DOHH2 (cell line): ENCODE data around the gene SLC17A5.

Experiments
- H3F3A ChIP-seq: fragments of 200-600 bp; sonication (generic), shearing (Covaris generic); 2 replicates; pipeline ENCODE4 v1.6.0; 2016; ENCODE audit warnings: antibody characterized with exemption, mild to moderate bottlenecking; ENCODE audit not compliant: control insufficient read depth, insufficient read depth
- H3K27ac ChIP-seq: fragments of 200-600 bp; sonication (generic); 2 replicates; pipeline ENCODE4 v1.5.1; 2014; ENCODE audit warnings: low read depth, mild to moderate bottlenecking, low read length, moderate library complexity
- H3K27me3 ChIP-seq: fragments of 200-600 bp; sonication (generic); 2 replicates; pipeline ENCODE4 v1.6.1; 2014; ENCODE audit warnings: mild to moderate bottlenecking, low read length, mixed read lengths; ENCODE audit not compliant: control insufficient read depth
- H3K36me3 ChIP-seq: fragments of 200-600 bp; sonication (generic); 2 replicates; pipeline ENCODE4 v1.6.1; 2014; ENCODE audit warnings: mild to moderate bottlenecking, low read length, moderate library complexity, mixed read lengths; ENCODE audit not compliant: control insufficient read depth
- H3K4me1 ChIP-seq: fragments of 200-600 bp; sonication (generic); 2 replicates; pipeline ENCODE4 v1.6.1; 2014; ENCODE audit warnings: mild to moderate bottlenecking, low read length, mixed read lengths; ENCODE audit not compliant: control insufficient read depth
- H3K4me2 ChIP-seq: fragments of 200-600 bp; sonication (generic); 2 replicates; pipeline ENCODE4 v1.6.0; 2014; ENCODE audit warnings: mild to moderate bottlenecking, low read length, moderate library complexity
- H3K4me3 ChIP-seq: fragments of 200-600 bp; sonication (generic); 2 replicates; pipeline ENCODE4 v1.5.1; 2014; ENCODE audit warnings: mild to moderate bottlenecking, low read length, mixed read lengths
- H3K79me2 ChIP-seq: fragments of 200-600 bp; sonication (generic); 2 replicates; pipeline ENCODE4 v1.6.1; 2014; ENCODE audit warnings: mild to moderate bottlenecking, low read length, mixed read lengths; ENCODE audit not compliant: control insufficient read depth
- H3K9me2 ChIP-seq: fragments of 200-600 bp; sonication (generic); replicated peaks from 2 replicates; pipeline ENCODE4 v1.6.1; 2014; ENCODE audit warnings: mild to moderate bottlenecking, low read length, mixed read lengths; ENCODE audit not compliant: control insufficient read depth
- H3K9me3 ChIP-seq: fragments of 200-600 bp; sonication (generic); 2 replicates; pipeline ENCODE4 v1.6.1; 2014; ENCODE audit warnings: antibody characterized with exemption, low read length, mixed read lengths; ENCODE audit not compliant: control insufficient read depth, insufficient read depth
- H4K20me1 ChIP-seq: fragments of 200-600 bp; sonication (generic); 2 replicates; pipeline ENCODE4 v1.6.0; 2014; ENCODE audit warnings: low read depth, mild to moderate bottlenecking, antibody characterized with exemption, low read length, moderate library complexity; ENCODE audit not compliant: control insufficient read depth, insufficient read depth
- EZH2phosphoT487 ChIP-seq: fragments of 200-600 bp; sonication (generic); IDR thresholded peaks from 2 replicates; pipeline ENCODE4 v1.6.1; 2017; ENCODE audit warnings: borderline replicate concordance, mild to moderate bottlenecking, antibody characterized with exemption, low read length, moderate library complexity, mixed read lengths
- TF ChIP-seq, protein P1 (sequence below): fragments of 200-600 bp; sonication (generic); IDR thresholded peaks from one replicate; pipeline ENCODE4 v1.5.1; 2014; ENCODE audit warnings: antibody characterized with exemption, mild to moderate bottlenecking, low read depth, low read length; ENCODE audit not compliant: poor library complexity, severe bottlenecking

The SLC17A5 gene

GRCh38 chr6:73548458-73549446 is 105.0 kb downstream of the SLC17A5 start:
- H3K4me1 ChIP-seq: peaks cover 8% of the 10 kb centered on the region
- H3K27ac ChIP-seq: no peak overlapping the region
- H3K4me2 ChIP-seq: no peak overlapping the region
- H3K9me3 ChIP-seq: no peaks in the 10 kb centered on the region
- H3K9me2 ChIP-seq: no peaks in the 10 kb centered on the region
- no peak overlapping the region for H3K4me3 ChIP-seq
- no peaks in the 10 kb centered on the region for H3K27me3 ChIP-seq
- no peaks in the 10 kb centered on the region for H3K36me3 ChIP-seq
- H4K20me1 ChIP-seq: no peaks in the 10 kb centered on the region
- TF ChIP-seq EZH2phosphoT487: no peak
- TF ChIP-seq, protein P1, sequence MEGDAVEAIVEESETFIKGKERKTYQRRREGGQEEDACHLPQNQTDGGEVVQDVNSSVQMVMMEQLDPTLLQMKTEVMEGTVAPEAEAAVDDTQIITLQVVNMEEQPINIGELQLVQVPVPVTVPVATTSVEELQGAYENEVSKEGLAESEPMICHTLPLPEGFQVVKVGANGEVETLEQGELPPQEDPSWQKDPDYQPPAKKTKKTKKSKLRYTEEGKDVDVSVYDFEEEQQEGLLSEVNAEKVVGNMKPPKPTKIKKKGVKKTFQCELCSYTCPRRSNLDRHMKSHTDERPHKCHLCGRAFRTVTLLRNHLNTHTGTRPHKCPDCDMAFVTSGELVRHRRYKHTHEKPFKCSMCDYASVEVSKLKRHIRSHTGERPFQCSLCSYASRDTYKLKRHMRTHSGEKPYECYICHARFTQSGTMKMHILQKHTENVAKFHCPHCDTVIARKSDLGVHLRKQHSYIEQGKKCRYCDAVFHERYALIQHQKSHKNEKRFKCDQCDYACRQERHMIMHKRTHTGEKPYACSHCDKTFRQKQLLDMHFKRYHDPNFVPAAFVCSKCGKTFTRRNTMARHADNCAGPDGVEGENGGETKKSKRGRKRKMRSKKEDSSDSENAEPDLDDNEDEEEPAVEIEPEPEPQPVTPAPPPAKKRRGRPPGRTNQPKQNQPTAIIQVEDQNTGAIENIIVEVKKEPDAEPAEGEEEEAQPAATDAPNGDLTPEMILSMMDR: no peak
- no peaks in the 10 kb centered on the region for H3F3A ChIP-seq
- H3K79me2 ChIP-seq: no peaks in the 10 kb centered on the region

DNA sequence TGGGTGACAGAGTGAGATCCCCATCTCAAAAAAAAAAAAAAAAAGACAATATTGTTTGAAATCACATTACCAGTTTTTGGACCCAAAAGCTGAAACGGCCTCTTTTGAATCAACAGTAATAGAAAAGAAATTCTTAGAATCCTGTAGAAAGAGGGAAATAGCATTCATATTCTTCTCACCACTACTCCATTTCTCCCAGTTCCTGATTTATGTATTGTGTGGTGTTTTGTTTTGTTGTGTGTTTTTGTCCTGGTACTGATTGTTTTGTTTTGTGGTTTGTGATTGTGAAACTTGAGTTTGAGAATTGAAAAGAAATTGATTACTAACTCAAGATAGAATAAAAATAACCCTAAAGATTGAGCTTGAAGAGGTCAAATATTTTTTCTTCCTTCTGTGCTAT is 106.8 kb downstream of the SLC17A5 start:
- no peaks in the 10 kb centered on the region for H4K20me1 ChIP-seq
- no peak overlapping the region for H3K4me3 ChIP-seq
- no peak overlapping the region for H3K27ac ChIP-seq
- H3K9me2 ChIP-seq: no peaks in the 10 kb centered on the region
- no peaks in the 10 kb centered on the region for H3K27me3 ChIP-seq
- TF ChIP-seq EZH2phosphoT487: no peak
- TF ChIP-seq, protein P1: no peak
- no peaks in the 10 kb centered on the region for H3K9me3 ChIP-seq
- H3F3A ChIP-seq: no peaks in the 10 kb centered on the region
- H3K36me3 ChIP-seq: no peaks in the 10 kb centered on the region
- peaks cover 8% of the 10 kb centered on the region for H3K4me1 ChIP-seq
- H3K79me2 ChIP-seq: no peaks in the 10 kb centered on the region
- no peak overlapping the region for H3K4me2 ChIP-seq
